GM21367 (cell line): Measurements from ENCODE around the gene MAPK13.
"Not testable (repeated sequence)": the region's sequence is repeated elsewhere in the genome, so short reads cannot be mapped to it uniquely, and the experiment has no call there.

Source experiments
- ATAC-seq: cut with Tn5 transposase; IDR thresholded peaks from one replicate; pipeline ENCODE4 v1.9.1; 2021; ENCODE audit not compliant: unreplicated experiment

The MAPK13 gene

GRCh38 chr6:36129941-36130666 lies at the start of gene MAPK13:
Gene MAPK13 (plus strand): TSS chr6:36130513. CDS start chr6:36130583, 70 bp downstream.
- ATAC-seq, result no peak

GRCh38 chr6:36082318-36082717 lies 48.0 kb upstream of the MAPK13 start:
- no peak for ATAC-seq

GRCh38 chr6:36083446-36083845 lies 46.9 kb upstream of the MAPK13 start:
- ATAC-seq, result no peak

GRCh38 chr6:36088204-36088603 lies 42.1 kb upstream of the MAPK13 start:
- ATAC-seq, result not testable (repeated sequence)

- ATAC-seq, result no peak
Observed at GRCh38 chr6:36089048-36089447, 41.3 kb upstream of the MAPK13 start.

GRCh38 chr6:36094238-36094637 lies 36.1 kb upstream of the MAPK13 start:
- no peak for ATAC-seq

- ATAC-seq, result no peak
Observed at GRCh38 chr6:36094753-36095496, 35.4 kb upstream of the MAPK13 start.

- ATAC-seq, result no peak
Observed at GRCh38 chr6:36095497-36096391, 34.6 kb upstream of the MAPK13 start.

GRCh38 chr6:36098253-36098919 lies 31.9 kb upstream of the MAPK13 start:
- no peak for ATAC-seq

- no peak for ATAC-seq
Observed at GRCh38 chr6:36098920-36099647, 31.2 kb upstream of the MAPK13 start.

GRCh38 chr6:36099869-36100483 lies 30.3 kb upstream of the MAPK13 start:
- ATAC-seq, result no peak

GRCh38 chr6:36101691-36102090 lies 28.6 kb upstream of the MAPK13 start:
- no peak for ATAC-seq

GRCh38 chr6:36102853-36103252 lies 27.5 kb upstream of the MAPK13 start:
- no peak for ATAC-seq

GRCh38 chr6:36104836-36105235 lies 25.5 kb upstream of the MAPK13 start:
- ATAC-seq, result no peak

- ATAC-seq, result no peak
Observed at GRCh38 chr6:36109092-36109491, 21.2 kb upstream of the MAPK13 start.

GRCh38 chr6:36110050-36110449 lies 20.3 kb upstream of the MAPK13 start:
- ATAC-seq, result no peak

- no peak for ATAC-seq
Observed at GRCh38 chr6:36110863-36111262, 19.4 kb upstream of the MAPK13 start.

- no peak for ATAC-seq
Observed at GRCh38 chr6:36111526-36111925, 18.8 kb upstream of the MAPK13 start.

- no peak for ATAC-seq
Observed at GRCh38 chr6:36113049-36113448, 17.3 kb upstream of the MAPK13 start.

- ATAC-seq, result no peak
Observed at GRCh38 chr6:36113703-36114102, 16.6 kb upstream of the MAPK13 start.
